Measurements from ENCODE around the gene SNAP29.

GRCh38 chr22:20882855-20883254, 24.0 kb downstream of the SNAP29 start:
- TF ChIP-seq POLR2A (IDR thresholded peaks at IDR 0.05) (no peak), CTCF (IDR thresholded peaks at IDR 0.05) (no peak)

Data from testis (tissue), 2 donors.